Mesothelial cell of epicardium (in vitro differentiated cells): ENCODE results near the gene TMEM30B. TPM values are rescaled to one million over a fixed set of nuclear protein-coding genes. Genes with fewer than 3 reads are reported as not detected.

Experiments
- DNase-seq, 2 experiments: peaks; one replicate each; pipeline ENCODE4 v3.0.0; 2021; ENCODE audit warnings: low spot score in 2 of 2; ENCODE audit not compliant: unreplicated experiment in 2 of 2
- H3K27ac Mint-ChIP-seq: 2 replicates; pipeline ENCODE4 v1.8.0; 2021; ENCODE audit warnings: mixed read lengths
- H3K27me3 Mint-ChIP-seq: 2 replicates; pipeline ENCODE4 v1.8.0; 2021; ENCODE audit warnings: low read depth, mixed read lengths
- H3K36me3 Mint-ChIP-seq: 2 replicates; pipeline ENCODE4 v1.8.0; 2021; ENCODE audit warnings: mixed read lengths
- H3K4me1 Mint-ChIP-seq: 2 replicates; pipeline ENCODE4 v1.8.0; 2021; ENCODE audit warnings: mixed read lengths
- H3K4me3 Mint-ChIP-seq: 2 replicates; pipeline ENCODE4 v1.8.0; 2021; ENCODE audit warnings: mild to moderate bottlenecking, moderate library complexity, mixed read lengths
- H3K9me3 Mint-ChIP-seq: 2 replicates; pipeline ENCODE4 v1.8.0; 2021; ENCODE audit warnings: mixed read lengths
- CTCF ChIP-seq: fragments of 200-600 bp; sonication (generic); IDR thresholded peaks from one replicate; pipeline ENCODE4 v1.5.0; 2021; ENCODE audit warnings: antibody characterized with exemption; ENCODE audit not compliant: unreplicated experiment
- total RNA-seq: library from RNA; stranded (reverse); gene quantifications from 3 replicates; pipeline ENCODE4 v1.2.1, GENCODE V29; 2021

Gene TMEM30B
- total RNA-seq: 10.1 to 11.2 TPM (median 10.6 TPM) in 3 replicates

- peak within 1 kb of the TSS; percentile 90 for H3K27ac Mint-ChIP-seq
Observed at GRCh38 chr14:61281186-61281947, at the start of gene TMEM30B. Gene TMEM30B, minus strand, starts transcription at chr14:61281338. Its CDS starts 191 bp downstream, at chr14:61281147.

GRCh38 chr14:61330511-61330910, 49.4 kb upstream of the TMEM30B start:
- Mint-ChIP-seq H3K9me3 (peaks cover 6% of the 10 kb centered on the region), H3K4me3 (no peak overlapping the region), H3K36me3 (peaks cover under 1% of the 10 kb centered on the region), H3K27ac (no peak overlapping the region), H3K4me1 (peaks cover 22% of the 10 kb centered on the region), H3K27me3 (peaks cover 30% of the 10 kb centered on the region)
- no peak for TF ChIP-seq CTCF
- DNase-seq: no peak

More at GRCh38 chr14:61281186-61281947, at the start of gene TMEM30B:
- Mint-ChIP-seq H3K4me3 (peak within 1 kb of the TSS; percentile 82), H3K27me3 (peaks cover 41% of the 10 kb centered on the region), H3K36me3 (no peaks in the 10 kb centered on the region), H3K4me1 (peaks cover 23% of the 10 kb centered on the region), H3K9me3 (no peaks in the 10 kb centered on the region)
- TF ChIP-seq CTCF: no peak
- peak in 1 of 2 experiments; percentile 50 for DNase-seq

- H3K9me3 Mint-ChIP-seq: peaks cover 7% of the 10 kb centered on the region
- H3K27me3 Mint-ChIP-seq: peaks cover 32% of the 10 kb centered on the region
- TF ChIP-seq CTCF: no peak
- DNase-seq: no peak
- no peak overlapping the region for H3K27ac Mint-ChIP-seq
- peaks cover 22% of the 10 kb centered on the region for H3K4me1 Mint-ChIP-seq
- no peak overlapping the region for H3K4me3 Mint-ChIP-seq
- peaks cover 2% of the 10 kb centered on the region for H3K36me3 Mint-ChIP-seq
Observed at GRCh38 chr14:61329478-61330051, 48.4 kb upstream of the TMEM30B start.

GRCh38 chr14:61328626-61329262, 47.6 kb upstream of the TMEM30B start:
- H3K4me1 Mint-ChIP-seq: peaks cover 20% of the 10 kb centered on the region
- DNase-seq: no peak
- peaks cover 30% of the 10 kb centered on the region for H3K27me3 Mint-ChIP-seq
- H3K27ac Mint-ChIP-seq: no peak overlapping the region
- H3K36me3 Mint-ChIP-seq: peaks cover 2% of the 10 kb centered on the region
- peaks cover 7% of the 10 kb centered on the region for H3K9me3 Mint-ChIP-seq
- TF ChIP-seq CTCF: no peak
- H3K4me3 Mint-ChIP-seq: no peak overlapping the region

GRCh38 chr14:61326847-61327246, 45.7 kb upstream of the TMEM30B start:
- no peak overlapping the region for H3K4me3 Mint-ChIP-seq
- no peak for TF ChIP-seq CTCF
- peaks cover 45% of the 10 kb centered on the region for H3K27me3 Mint-ChIP-seq
- H3K4me1 Mint-ChIP-seq: peaks cover 15% of the 10 kb centered on the region
- H3K27ac Mint-ChIP-seq: no peak overlapping the region
- peaks cover 2% of the 10 kb centered on the region for H3K36me3 Mint-ChIP-seq
- no peak for DNase-seq
- H3K9me3 Mint-ChIP-seq: peaks cover 7% of the 10 kb centered on the region
